GM19238 (cell line): Measurements from ENCODE around the gene CHST13.

Source experiments
- DNase-seq: peaks from one replicate; pipeline ENCODE4 v3.0.0; 2011; ENCODE audit warnings: low spot score; ENCODE audit not compliant: insufficient read length

Gene CHST13

GRCh38 chr3:126553284-126554084 lies 29.5 kb downstream of the CHST13 start:
- no peak for DNase-seq

DNA sequence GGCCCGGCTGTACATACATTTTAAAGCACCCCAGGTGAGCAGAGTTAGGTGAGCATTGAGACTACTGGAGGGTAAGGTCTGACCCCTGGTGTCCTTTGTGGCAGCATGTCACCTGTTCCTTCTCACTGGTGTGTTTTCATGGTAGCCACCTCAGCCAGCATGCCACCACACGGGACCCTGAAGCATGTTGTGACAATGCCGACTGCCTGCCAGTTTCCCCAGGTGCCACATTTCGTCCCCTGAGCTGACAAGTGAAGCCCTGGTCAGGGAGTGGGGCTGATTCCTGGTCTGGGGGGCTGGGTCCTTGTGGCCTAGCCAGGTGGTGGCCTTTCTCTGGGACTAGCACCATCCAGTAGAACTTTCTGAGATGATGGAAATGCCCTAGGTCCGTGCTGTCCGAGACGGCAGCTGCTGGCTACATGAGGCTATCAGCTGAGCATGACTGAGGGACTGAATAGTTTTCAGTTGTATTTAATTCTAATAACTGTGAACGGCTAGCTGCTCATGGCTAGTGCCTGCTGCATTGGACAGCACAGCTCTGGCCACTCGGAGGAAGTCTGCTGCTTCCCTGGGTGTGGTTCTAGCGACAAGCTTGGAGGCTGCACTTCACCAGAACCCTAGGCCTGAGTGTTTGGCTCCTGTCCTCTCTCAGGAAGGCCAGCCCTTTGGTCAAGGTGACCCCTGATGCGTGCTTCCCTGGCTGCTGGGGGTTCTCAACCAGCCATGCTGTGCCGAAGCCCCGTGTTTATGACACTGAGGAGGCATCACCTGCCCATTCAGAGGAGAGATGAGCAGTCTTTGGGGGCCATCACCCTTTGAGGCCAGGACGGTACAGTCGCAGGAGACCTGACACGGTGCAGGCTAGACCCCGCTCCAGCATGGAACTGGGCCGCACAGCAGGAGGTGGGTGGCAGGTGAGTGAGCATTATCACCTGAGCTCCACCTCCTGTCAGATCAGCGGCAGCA lies 30.9 kb downstream of the CHST13 start:
- no peak for DNase-seq

DNA sequence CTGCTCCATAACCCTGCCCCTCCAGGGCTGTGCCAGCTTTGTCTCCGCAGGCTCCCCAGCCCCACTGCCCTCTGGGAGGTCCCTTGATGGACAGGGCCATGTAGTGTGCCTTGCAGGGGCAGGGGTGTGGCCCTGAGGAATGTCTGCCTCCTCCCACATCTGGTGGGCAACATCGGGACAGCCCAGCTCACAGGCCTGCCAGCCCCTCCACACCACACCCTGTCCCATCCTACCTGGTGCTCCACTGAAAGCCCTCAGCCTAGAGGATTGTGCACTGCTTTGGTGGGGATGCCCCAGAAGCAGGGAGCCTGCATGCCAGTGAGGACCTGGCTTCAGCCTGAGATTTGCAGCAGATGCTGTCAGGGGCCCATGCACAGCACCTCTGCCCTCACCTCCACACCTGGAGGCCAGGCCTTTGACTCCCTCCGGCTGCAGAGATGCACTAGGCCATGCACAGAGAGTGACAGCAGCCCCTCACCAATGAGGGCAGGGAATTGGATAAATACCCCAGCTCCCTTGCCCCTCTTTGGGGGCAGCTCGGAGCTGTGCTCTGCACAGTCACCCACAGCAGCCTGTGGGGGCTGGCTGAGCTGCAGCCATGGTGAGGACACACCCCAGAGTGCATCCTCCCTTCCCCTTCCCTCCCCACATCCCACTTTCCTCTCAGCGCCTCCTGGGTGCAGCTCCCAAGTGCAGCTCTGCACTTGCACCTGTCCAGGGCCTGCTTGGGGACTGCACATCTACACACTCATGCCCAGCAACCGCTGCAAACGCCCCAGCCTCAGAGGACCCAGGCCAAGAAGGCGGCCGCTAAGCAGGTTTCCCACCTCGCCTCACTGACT lies 32.1 kb downstream of the CHST13 start:
- no peak for DNase-seq

DNA sequence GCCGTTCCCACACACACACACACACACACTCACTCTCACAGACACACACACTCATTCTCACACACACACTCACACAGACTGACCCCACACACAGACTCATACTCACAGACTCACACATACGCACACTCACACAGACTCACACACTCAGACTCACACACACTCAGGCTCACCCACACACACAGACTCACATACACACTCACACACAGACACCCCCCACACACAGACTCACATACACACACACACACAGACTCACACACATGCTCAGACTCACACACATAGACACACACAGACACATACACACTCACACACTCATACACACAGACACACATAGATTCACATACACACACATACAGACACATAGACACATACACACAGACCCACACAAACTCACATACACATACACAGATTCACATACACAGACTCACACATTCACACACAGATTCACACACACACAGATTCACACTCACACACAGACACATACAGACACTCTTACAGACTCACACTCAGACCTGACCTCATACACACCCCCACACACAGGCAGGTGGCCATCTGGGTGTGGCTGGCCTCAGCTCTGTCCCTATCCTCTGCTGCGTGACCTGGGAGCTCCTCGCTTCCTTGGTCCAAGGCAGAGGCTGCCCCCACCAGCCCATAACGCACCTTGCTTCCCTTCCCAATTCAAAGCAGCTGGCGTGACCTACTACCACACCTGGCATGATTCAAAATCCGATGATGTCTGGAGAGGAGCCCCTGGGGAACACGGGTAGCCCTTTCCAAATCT lies 32.9 kb downstream of the CHST13 start:
- no peak for DNase-seq

DNA sequence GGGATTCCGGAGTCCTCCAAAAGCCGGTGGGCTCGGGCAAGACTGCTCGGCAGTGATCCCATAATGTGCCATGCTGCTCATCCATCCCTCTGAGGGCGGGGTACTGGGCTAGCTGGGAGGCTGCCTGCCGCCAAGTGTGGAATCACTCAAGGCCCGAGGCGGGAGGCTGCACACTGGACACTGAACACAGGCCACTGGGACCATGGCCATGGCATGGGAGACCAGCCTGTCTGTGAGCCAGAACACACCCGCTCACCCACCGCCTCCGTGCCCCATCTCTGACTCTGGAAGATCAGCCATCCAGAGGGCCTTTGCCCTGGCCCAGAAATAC lies 33.4 kb downstream of the CHST13 start:
- DNase-seq = no peak

DNA sequence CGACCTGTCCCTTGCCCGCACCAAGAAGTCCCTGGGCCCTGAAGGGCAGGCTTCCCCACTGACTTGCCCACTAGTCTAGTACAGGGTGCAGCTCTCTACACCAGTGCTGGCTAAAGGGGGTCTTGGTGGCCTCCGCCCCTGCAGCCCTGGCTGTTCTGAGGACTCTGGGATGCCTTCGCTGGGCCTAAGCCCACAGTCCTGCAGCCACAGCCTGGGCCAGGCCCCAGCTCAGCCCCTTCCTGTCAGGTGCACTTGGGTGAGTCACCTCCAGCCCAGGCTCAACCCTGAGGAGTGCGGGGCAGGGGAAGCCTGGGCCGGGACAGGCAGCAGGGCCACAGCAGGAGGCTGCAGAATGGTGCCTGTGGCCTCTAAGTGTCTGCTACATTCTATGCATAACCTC lies 33.8 kb downstream of the CHST13 start:
- no peak for DNase-seq

- no peak for DNase-seq
These were observed 34.5 kb downstream of the CHST13 start, which contains the start of gene C3orf22 for GRCh38 chr3:126558336-126559071. Gene C3orf22 (minus strand): TSS chr3:126558932. CDS start chr3:126553390, 5,542 bp downstream.

DNA sequence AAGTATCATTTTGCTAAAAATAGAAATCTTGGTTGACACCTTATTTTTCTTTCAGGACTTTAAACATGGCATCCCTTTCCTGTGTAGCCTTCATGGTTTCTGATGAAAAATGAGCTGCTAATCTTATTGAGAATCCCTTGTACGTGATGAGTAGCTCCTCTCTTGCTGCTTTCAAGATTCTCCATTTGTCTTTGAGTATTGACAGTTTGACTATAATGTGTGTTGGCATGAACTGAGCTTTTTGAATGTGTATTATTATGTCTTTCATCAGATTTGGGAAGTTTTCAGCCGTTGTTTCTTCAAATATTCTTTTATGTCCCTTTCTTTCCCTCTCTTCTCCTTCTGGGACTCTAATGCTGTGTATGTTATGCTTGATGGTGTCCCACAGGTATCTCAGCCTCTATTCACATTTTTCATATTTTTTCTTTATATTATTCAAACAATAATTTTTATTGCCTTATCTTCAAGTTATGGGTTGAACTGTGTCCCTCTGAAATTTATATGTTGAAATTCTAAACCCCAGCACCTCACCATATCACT lies 38.9 kb downstream of the CHST13 start:
- no peak for DNase-seq

- DNase-seq = no peak
These were observed 43.9 kb downstream of the CHST13 start for GRCh38 chr3:126567696-126568438.

DNA sequence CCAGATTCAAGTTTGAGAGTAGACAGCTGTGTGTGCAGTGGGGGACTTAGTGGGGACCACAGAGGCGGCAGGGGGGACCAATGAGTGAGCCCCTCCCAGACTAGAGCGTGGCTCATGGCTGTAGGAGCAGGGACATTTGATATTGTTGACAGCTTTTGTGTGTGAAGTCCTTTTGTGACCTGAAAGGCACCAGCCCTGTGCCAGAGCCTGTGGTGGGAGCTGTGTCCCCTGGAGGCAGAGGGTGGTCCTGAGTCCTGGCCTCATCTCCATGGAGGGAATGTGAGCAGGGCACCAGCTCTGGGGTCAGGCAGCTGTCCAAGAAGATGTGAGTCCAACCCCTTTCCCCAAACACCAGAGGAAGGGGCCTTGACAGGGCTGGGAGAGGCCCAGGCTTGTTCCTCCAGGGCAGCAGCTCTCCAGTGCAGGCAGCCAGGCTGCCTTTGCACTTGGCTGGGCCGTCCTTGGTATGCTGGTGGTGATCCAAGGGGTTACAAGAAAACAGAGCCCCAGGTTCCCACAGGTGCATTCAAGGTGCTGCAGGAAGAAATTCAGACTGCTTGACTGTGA lies 44.9 kb downstream of the CHST13 start:
- no peak for DNase-seq

GRCh38 chr3:126569390-126569975 lies 45.5 kb downstream of the CHST13 start:
- DNase-seq = no peak

- DNase-seq = no peak
These were observed 46.2 kb downstream of the CHST13 start for GRCh38 chr3:126570103-126570541.

- no peak for DNase-seq
These were observed 47.1 kb downstream of the CHST13 start for GRCh38 chr3:126571078-126571477.

- no peak for DNase-seq
These were observed 49.6 kb downstream of the CHST13 start for GRCh38 chr3:126573492-126574117.

GRCh38 chr3:126577261-126577660 lies 53.3 kb downstream of the CHST13 start:
- no peak for DNase-seq

- DNase-seq = no peak
These were observed 54.7 kb downstream of the CHST13 start for GRCh38 chr3:126578702-126579101.

DNA sequence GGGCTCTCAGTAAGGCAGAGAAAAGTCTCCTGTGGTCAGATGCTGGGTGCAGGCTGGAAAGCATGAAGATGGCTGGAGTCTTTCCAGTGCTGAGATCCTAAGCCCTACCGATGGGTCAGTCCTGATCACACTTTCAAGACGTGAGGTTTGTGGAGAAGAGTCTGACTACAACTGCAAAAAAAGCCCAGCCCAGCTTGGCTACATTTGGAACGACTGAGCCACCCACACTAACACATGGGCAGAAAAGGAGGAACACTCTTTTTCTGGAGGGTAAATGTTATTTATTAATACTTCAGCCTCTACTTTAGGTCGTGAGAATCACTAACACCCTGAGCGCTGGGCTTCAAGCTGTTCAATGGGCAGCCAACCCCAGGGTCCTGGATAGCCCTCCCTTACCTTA lies 56.8 kb downstream of the CHST13 start:
- DNase-seq = no peak

DNA sequence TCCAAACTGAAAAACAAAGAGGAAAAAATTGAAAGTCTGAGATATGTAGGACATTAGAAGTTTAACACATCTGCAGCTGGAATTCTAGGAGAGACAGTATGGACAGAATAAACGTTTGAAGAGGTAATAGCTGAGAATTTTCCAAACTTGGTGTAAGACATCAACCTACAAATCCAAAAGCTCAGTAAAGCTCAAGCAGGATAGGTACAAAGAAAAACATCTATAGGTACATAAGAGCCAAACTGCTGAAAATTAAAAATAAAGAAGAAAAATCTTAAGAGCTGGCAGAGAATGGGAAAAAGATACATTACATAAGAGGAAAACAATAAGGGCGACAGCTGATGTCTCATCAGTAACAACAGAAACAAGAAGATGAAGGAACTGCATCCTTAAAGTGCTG lies 57.6 kb downstream of the CHST13 start:
- no peak for DNase-seq
